ENCODE results near the gene TOP2A. TPM values are rescaled to one million over a fixed set of nuclear protein-coding genes. Genes with fewer than 3 reads are reported as not detected.
A peak's percentile ranks its signal among the peaks of the same experiment; 100 is the strongest.

Gene TOP2A
- total RNA-seq, 3 donors from 2014 or later (not counting 1 experiment from before 2014, with no cell fraction given), result 2.0 to 6.4 (median 4.6) TPM

DNA sequence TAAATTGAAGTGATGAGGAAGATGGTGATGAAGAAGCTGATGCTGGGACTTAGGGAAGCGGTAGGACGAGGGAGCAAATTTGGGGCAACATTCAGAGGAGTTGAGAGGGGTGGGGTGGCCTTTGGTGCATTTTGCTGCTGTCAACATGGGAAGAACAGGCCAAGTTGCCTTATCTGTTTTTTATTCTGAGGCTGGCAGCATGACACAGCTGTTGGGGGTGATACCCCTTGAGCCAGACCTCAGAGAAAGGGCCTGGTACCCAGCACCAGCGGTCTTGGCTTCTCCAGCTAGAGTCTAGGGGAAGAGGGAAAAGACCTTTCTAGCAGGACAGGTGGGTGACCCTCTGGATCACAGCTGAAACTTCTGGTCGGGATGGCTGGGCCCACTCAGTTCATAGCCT lies 30.1 kb upstream of the TOP2A start:
- H3K4me1 Mint-ChIP-seq, result peaks cover 28 to 37% of the 10 kb centered on the region in 2 donors
- intact Hi-C loops (cut with micrococcal nuclease), result no loop called here
- peaks cover 0 to 20% of the 10 kb centered on the region in 2 donors for H3K27me3 Mint-ChIP-seq (ENCODE audit: low read depth in 2 of 2)
- no peaks in the 10 kb centered on the region for H3K36me3 ChIP-seq (ENCODE audit: control insufficient read depth, insufficient read depth, low read length)
- no peak overlapping the region for H3K27ac Mint-ChIP-seq
- no peak overlapping the region for H3K4me3 Mint-ChIP-seq
- DNase-seq (no peak), ATAC-seq (no peak)
- WGBS (ENCODE audit: insufficient coverage), result 58% methylated on average over 4 of the region's 4 CpGs
- H3K9me3 ChIP-seq (ENCODE audit: control insufficient read depth, insufficient read depth, low read length), result no peaks in the 10 kb centered on the region
- H3K9me3 Mint-ChIP-seq, result no peaks in the 10 kb centered on the region
- no peak overlapping the region for H3K4me3 ChIP-seq (ENCODE audit: low read length)
- H3K27me3 ChIP-seq (ENCODE audit: control insufficient read depth, insufficient read depth, low read length), result no peaks in the 10 kb centered on the region
- H3K4me1 ChIP-seq (ENCODE audit: control insufficient read depth, insufficient read depth, low read length), result peaks cover 46% of the 10 kb centered on the region
- TF ChIP-seq, protein P1, sequence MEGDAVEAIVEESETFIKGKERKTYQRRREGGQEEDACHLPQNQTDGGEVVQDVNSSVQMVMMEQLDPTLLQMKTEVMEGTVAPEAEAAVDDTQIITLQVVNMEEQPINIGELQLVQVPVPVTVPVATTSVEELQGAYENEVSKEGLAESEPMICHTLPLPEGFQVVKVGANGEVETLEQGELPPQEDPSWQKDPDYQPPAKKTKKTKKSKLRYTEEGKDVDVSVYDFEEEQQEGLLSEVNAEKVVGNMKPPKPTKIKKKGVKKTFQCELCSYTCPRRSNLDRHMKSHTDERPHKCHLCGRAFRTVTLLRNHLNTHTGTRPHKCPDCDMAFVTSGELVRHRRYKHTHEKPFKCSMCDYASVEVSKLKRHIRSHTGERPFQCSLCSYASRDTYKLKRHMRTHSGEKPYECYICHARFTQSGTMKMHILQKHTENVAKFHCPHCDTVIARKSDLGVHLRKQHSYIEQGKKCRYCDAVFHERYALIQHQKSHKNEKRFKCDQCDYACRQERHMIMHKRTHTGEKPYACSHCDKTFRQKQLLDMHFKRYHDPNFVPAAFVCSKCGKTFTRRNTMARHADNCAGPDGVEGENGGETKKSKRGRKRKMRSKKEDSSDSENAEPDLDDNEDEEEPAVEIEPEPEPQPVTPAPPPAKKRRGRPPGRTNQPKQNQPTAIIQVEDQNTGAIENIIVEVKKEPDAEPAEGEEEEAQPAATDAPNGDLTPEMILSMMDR (IDR thresholded peaks at IDR 0.05), result no peak
- H3K27ac ChIP-seq (ENCODE audit: low read length), result no peak overlapping the region
- no peaks in the 10 kb centered on the region for H3K36me3 Mint-ChIP-seq

- 86% methylated on average over 8 of the region's 8 CpGs for whole genome bisulfite sequencing (ENCODE audit: insufficient coverage)
- Histone ChIP-seq H3K27me3 (ENCODE audit: control insufficient read depth, insufficient read depth, low read length) (no peaks in the 10 kb centered on the region), H3K36me3 (ENCODE audit: control insufficient read depth, insufficient read depth, low read length) (no peaks in the 10 kb centered on the region), H3K9me3 (ENCODE audit: control insufficient read depth, insufficient read depth, low read length) (no peaks in the 10 kb centered on the region), H3K27ac (ENCODE audit: low read length) (no peak overlapping the region), H3K4me1 (ENCODE audit: control insufficient read depth, insufficient read depth, low read length) (peaks cover 49% of the 10 kb centered on the region), H3K4me3 (ENCODE audit: low read length) (no peak overlapping the region)
- Mint-ChIP-seq H3K4me3 (no peak overlapping the region), H3K36me3 (no peaks in the 10 kb centered on the region), H3K4me1 (peaks cover 28 to 37% of the 10 kb centered on the region in 2 donors), H3K27me3 (ENCODE audit: low read depth in 2 of 2) (peaks cover 0 to 24% of the 10 kb centered on the region in 2 donors), H3K27ac (no peak overlapping the region), H3K9me3 (no peaks in the 10 kb centered on the region)
- no peak for DNase-seq
- intact Hi-C loops (cut with micrococcal nuclease), result no loop called here
- TF ChIP-seq, protein P1 (IDR thresholded peaks at IDR 0.05), result no peak
- no peak for ATAC-seq
These were observed 29.5 kb upstream of the TOP2A start for GRCh38 chr17:40447148-40447644.

- Histone ChIP-seq H3K27me3 (ENCODE audit: control insufficient read depth, insufficient read depth, low read length) (no peaks in the 10 kb centered on the region), H3K9me3 (ENCODE audit: control insufficient read depth, insufficient read depth, low read length) (no peaks in the 10 kb centered on the region), H3K4me1 (ENCODE audit: control insufficient read depth, insufficient read depth, low read length) (peaks cover 54% of the 10 kb centered on the region), H3K36me3 (ENCODE audit: control insufficient read depth, insufficient read depth, low read length) (no peaks in the 10 kb centered on the region), H3K4me3 (ENCODE audit: low read length) (no peak overlapping the region), H3K27ac (ENCODE audit: low read length) (no peak overlapping the region)
- no peak overlapping the region for H3K4me3 Mint-ChIP-seq
- H3K9me3 Mint-ChIP-seq, result no peaks in the 10 kb centered on the region
- no peaks in the 10 kb centered on the region for H3K36me3 Mint-ChIP-seq
- H3K4me1 Mint-ChIP-seq, result peaks cover 28 to 37% of the 10 kb centered on the region in 2 donors
- intact Hi-C loops (cut with micrococcal nuclease), result no loop called here
- H3K27me3 Mint-ChIP-seq (ENCODE audit: low read depth in 2 of 2), result peaks cover 0 to 28% of the 10 kb centered on the region in 2 donors
- no peak for ATAC-seq
- WGBS (ENCODE audit: insufficient coverage), result 98% methylated on average over 8 of the region's 11 CpGs
- TF ChIP-seq, protein P1 (IDR thresholded peaks at IDR 0.05), result no peak
- peak overlapping the region in 1 of 2 donors; percentile 78 for H3K27ac Mint-ChIP-seq
- no peak for DNase-seq
These were observed 28.2 kb upstream of the TOP2A start for GRCh38 chr17:40445751-40446468.

Measured in natural killer cell (primary cell).